Renal cortex interstitium (tissue), 11 donors: ENCODE data around the gene PEMT. TPM values are rescaled to one million over a fixed set of nuclear protein-coding genes. Genes with fewer than 3 reads are reported as not detected.
"Not testable (repeated sequence)": the region's sequence is repeated elsewhere in the genome, so short reads cannot be mapped to it uniquely, and the experiment has no call there.

Experiments
- DNase-seq, 11 donors: peaks; one replicate each; pipeline ENCODE4 v3.0.0-alpha.2; 2013; ENCODE audit warnings: low read depth in 9 of 11, low spot score in 4 of 11; ENCODE audit errors: extremely low read depth in 1 of 11
- polyA plus RNA-seq, 3 donors: library from polyadenylated mRNA; unstranded; fragments of 120-200 nt; gene quantifications; one replicate each; pipeline ENCODE4 v1.2.1, GENCODE V29; 2013; ENCODE audit not compliant: insufficient read length in 3 of 3

The PEMT gene
- polyA plus RNA-seq, 3 donors, result 29.4 to 35.7 (median 34.4) TPM

GRCh38 chr17:17481860-17482259, 109.6 kb downstream of the PEMT start:
- DNase-seq, result no peak

GRCh38 chr17:17480593-17481148, 110.8 kb downstream of the PEMT start:
- DNase-seq, result no peak

- no peak for DNase-seq
Measured at GRCh38 chr17:17479209-17479608, 112.3 kb downstream of the PEMT start.

- peak; percentile 81 to 92 (median 89) for DNase-seq
Measured at GRCh38 chr17:17476865-17477467, 114.5 kb downstream of the PEMT start, which contains the start of gene MED9. Gene MED9, plus strand, starts transcription at chr17:17477000. Its CDS starts 42 bp downstream, at chr17:17477042.

GRCh38 chr17:17474341-17474740, 117.2 kb downstream of the PEMT start:
- no peak for DNase-seq

GRCh38 chr17:17472333-17472920, 119.1 kb downstream of the PEMT start:
- no peak for DNase-seq

- no peak for DNase-seq
Measured at GRCh38 chr17:17469996-17470395, 121.5 kb downstream of the PEMT start.

GRCh38 chr17:17469358-17469757, 122.2 kb downstream of the PEMT start:
- no peak for DNase-seq

GRCh38 chr17:17468217-17469010, 123.1 kb downstream of the PEMT start:
- DNase-seq, result no peak

- no peak for DNase-seq
Measured at GRCh38 chr17:17467720-17468119, 123.8 kb downstream of the PEMT start.

GRCh38 chr17:17467016-17467415, 124.5 kb downstream of the PEMT start:
- no peak for DNase-seq

GRCh38 chr17:17466511-17466910, 125.0 kb downstream of the PEMT start:
- DNase-seq, result no peak

- DNase-seq, result not testable (repeated sequence)
Measured at GRCh38 chr17:17465878-17466277, 125.6 kb downstream of the PEMT start.

GRCh38 chr17:17463821-17464220, 127.7 kb downstream of the PEMT start:
- DNase-seq, result no peak

- no peak for DNase-seq
Measured at GRCh38 chr17:17462048-17462824, 129.3 kb downstream of the PEMT start.

GRCh38 chr17:17460038-17460437, 131.5 kb downstream of the PEMT start:
- DNase-seq, result no peak

GRCh38 chr17:17457680-17458079, 133.8 kb downstream of the PEMT start:
- no peak for DNase-seq

GRCh38 chr17:17456251-17456650, 135.3 kb downstream of the PEMT start:
- DNase-seq, result no peak
